NCI-H146 treated with DMSO at 0.1 percent for 48 hours (cell line): Measurements from ENCODE around the gene RAB14.
"Not testable (repeated sequence)": the region's sequence is repeated elsewhere in the genome, so short reads cannot be mapped to it uniquely, and the experiment has no call there.

Source experiments
- DNase-seq: peaks from one replicate; lab custom pipeline; 2025; ENCODE audit not compliant: unreplicated experiment; lab: John Stamatoyannopoulos, UW

Gene RAB14

GRCh38 chr9:121169094-121169601 lies 32.5 kb downstream of the RAB14 start:
- no peak for DNase-seq

GRCh38 chr9:121168052-121168451 lies 33.6 kb downstream of the RAB14 start:
- DNase-seq, result no peak

- DNase-seq, result no peak
Measured at GRCh38 chr9:121160025-121160424, 41.6 kb downstream of the RAB14 start.

GRCh38 chr9:121157939-121158338 lies 43.7 kb downstream of the RAB14 start:
- no peak for DNase-seq

GRCh38 chr9:121156263-121156731 lies 45.4 kb downstream of the RAB14 start:
- no peak for DNase-seq

- DNase-seq, result no peak
Measured at GRCh38 chr9:121154782-121155181, 46.9 kb downstream of the RAB14 start.

GRCh38 chr9:121153642-121154041 lies 48.0 kb downstream of the RAB14 start:
- DNase-seq, result no peak

GRCh38 chr9:121150188-121150587 lies 51.5 kb downstream of the RAB14 start:
- no peak for DNase-seq

GRCh38 chr9:121144482-121144881 lies 57.2 kb downstream of the RAB14 start:
- no peak for DNase-seq

GRCh38 chr9:121143771-121144170 lies 57.9 kb downstream of the RAB14 start:
- no peak for DNase-seq

GRCh38 chr9:121141706-121142105 lies 60.0 kb downstream of the RAB14 start:
- no peak for DNase-seq

GRCh38 chr9:121141306-121141705 lies 60.4 kb downstream of the RAB14 start:
- no peak for DNase-seq

- DNase-seq, result no peak
Measured at GRCh38 chr9:121140162-121140561, 61.5 kb downstream of the RAB14 start.

GRCh38 chr9:121138973-121139372 lies 62.7 kb downstream of the RAB14 start:
- no peak for DNase-seq

- no peak for DNase-seq
Measured at GRCh38 chr9:121138561-121138960, 63.1 kb downstream of the RAB14 start.

- DNase-seq, result no peak
Measured at GRCh38 chr9:121135642-121136041, 66.0 kb downstream of the RAB14 start.

- no peak for DNase-seq
Measured at GRCh38 chr9:121133104-121133816, 68.4 kb downstream of the RAB14 start.

GRCh38 chr9:121129384-121129783 lies 72.3 kb downstream of the RAB14 start:
- DNase-seq, result not testable (repeated sequence)
